NCI-H1930 (cell line): ENCODE data around the gene PRDM7.
"Not testable (repeated sequence)": the region's sequence is repeated elsewhere in the genome, so short reads cannot be mapped to it uniquely, and the experiment has no call there.

ENCODE experiments used
- DNase-seq, 2 experiments: peaks; one replicate each; lab custom pipeline; 2025; lab: John Stamatoyannopoulos, UW

The PRDM7 gene

DNA sequence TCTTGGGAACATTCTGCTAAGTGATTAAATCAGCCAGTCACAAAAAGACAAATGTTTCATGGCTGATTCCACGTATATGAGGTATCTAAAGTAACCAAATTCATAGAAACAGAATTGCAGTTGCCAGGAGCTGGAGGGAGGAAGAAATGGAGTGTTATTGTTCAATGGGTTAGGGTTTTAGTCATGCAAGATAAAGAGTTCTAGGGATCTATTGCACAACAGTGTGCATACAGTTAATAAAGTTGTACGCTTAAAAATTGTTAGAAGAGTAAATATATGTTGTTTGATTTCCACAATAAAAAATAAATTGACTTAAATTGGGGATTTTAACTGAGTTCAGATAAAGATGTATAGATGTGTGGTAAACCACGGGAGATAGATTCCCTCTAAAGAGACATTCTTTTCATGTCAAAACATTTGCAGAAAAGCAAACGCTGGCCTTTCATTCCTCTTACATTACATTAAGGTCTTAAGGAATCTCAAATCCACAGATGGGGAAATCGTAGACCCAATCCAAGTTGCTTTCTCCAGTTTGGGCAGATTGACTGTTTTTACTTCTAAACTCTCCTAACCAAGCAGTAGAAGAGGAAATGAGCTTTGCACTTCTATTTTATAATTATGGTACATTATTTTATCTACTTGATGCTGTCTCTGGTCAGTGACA, 4.6 kb downstream of the PRDM7 start:
- no peak for DNase-seq

DNA sequence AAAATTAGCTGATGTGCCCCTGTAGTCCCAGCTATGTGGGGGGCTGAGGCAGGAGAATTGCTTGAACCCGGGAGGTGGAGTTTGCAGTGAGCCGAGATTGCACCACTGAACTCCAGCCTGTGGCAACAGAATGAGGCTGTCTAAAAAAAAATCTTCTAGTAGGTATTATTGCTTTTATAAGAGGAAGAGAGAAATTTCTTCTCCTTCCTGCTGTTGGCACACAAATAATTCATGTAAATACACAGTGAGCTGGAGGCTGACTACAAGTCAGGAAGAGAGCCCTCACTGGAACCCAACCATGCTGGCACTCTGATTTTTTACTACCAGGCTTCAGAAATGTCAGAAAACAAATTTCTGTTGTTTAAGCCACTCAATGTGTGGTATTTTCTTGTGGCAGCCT, 6.7 kb downstream of the PRDM7 start:
- DNase-seq = no peak

- DNase-seq = no peak
Observed at GRCh38 chr16:90061437-90061836, 15.7 kb downstream of the PRDM7 start.

DNA sequence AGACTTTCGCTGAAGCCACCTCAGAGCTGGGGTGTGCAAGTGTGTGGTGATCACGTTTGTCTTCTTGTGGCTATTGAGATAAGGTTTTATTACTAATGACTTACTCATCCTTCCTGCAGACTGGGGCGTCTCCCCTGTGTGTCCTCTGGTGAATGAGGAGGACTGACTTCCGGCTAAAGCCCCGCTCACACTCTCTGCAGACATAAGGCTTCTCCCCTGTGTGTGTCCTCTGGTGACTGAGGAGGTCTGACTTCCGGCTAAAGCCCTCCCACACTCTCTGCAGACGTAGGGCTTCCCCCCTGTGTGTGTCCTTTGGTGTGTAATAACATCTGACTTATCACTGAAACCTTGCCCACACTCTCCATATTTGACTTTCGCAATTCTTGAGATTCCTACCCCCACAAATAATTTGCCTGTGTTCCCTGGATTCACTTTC, 19.4 kb downstream of the PRDM7 start:
- DNase-seq = no peak

DNA sequence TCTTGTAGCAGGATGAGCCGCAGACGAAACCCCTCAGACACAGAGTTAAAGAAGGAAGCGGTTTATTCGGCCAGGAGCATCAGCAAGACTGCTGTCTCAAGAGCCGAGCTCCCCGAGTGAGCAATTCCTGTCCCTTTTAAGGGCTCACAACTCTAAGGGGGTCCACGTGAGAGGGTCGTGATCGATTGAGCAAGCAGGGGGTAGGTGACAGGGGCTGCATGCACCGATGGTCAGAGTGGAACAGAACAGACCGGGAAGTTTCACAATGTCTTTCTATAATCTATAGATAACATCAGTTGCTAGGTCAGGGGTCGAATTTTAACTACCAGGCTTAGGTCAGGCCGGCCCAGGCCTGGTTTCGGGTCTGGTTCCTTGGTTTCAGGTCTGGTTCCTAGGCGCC, 20.6 kb downstream of the PRDM7 start:
- DNase-seq = not testable (repeated sequence)

GRCh38 chr16:90055371-90055770, 21.8 kb downstream of the PRDM7 start:
- DNase-seq = no peak

DNA sequence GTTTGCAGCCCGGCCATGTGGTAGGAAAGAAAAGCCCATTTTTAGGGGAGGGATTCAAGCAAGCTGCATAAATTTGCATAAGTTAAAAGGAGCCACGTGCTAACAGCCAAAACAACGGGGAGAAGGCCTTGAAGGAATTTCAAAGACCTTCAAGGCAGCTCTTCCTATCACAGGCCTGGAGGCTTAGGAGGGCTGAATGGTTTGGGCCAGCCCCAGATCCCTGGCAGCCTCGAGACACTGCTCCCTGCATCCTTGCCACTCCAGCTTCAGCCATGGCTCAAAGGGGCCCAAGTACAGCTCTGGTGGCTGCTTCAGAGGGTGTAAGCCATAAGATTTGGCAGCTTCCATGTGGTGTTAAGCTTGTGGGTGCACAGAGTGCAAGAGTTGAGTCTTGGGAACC, 22.6 kb downstream of the PRDM7 start:
- DNase-seq = no peak

- no peak for DNase-seq
Observed at GRCh38 chr16:90053902-90054500, 23.1 kb downstream of the PRDM7 start.

DNA sequence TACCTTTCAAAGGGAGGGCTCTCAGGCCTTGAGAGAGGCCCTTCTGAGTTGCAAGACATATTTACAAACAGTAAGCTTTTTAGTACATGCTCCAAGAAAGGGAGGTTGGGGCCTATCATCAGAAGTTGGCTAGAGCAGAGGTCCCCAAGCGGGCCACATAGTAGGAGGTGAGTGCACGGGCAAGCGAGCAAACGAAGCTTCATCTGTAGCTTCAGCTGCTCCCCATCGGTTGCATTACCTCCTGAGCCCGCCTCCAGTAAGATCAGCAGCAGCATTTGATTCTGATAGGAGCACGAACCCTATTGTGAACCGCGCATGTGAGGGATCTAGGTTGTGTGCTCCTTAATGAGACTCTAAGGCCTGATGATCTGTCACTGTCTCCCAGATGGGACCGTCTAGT, 26.2 kb downstream of the PRDM7 start:
- DNase-seq = no peak

GRCh38 chr16:90048737-90049330, 28.3 kb downstream of the PRDM7 start:
- no peak for DNase-seq

DNA sequence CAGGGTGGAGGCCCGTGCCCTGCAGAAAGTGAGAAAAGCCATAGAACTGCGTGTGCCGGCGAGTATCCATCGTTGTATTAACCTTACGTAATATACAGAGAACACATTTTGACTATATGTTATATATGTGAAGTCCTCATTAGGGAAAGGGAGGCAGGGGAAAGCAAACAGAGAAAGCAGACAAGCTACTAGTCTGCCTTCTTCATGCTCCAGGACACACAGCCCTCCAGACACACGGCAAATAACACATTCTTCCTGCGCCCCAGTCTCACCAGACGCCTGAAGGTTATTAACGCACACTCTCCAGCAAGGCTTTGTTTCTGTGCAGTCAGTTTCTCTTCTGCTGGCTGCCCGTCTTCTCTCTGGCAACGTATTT, 28.8 kb downstream of the PRDM7 start:
- no peak for DNase-seq

- no peak for DNase-seq
Observed at GRCh38 chr16:90047714-90048346, 29.3 kb downstream of the PRDM7 start.

DNA sequence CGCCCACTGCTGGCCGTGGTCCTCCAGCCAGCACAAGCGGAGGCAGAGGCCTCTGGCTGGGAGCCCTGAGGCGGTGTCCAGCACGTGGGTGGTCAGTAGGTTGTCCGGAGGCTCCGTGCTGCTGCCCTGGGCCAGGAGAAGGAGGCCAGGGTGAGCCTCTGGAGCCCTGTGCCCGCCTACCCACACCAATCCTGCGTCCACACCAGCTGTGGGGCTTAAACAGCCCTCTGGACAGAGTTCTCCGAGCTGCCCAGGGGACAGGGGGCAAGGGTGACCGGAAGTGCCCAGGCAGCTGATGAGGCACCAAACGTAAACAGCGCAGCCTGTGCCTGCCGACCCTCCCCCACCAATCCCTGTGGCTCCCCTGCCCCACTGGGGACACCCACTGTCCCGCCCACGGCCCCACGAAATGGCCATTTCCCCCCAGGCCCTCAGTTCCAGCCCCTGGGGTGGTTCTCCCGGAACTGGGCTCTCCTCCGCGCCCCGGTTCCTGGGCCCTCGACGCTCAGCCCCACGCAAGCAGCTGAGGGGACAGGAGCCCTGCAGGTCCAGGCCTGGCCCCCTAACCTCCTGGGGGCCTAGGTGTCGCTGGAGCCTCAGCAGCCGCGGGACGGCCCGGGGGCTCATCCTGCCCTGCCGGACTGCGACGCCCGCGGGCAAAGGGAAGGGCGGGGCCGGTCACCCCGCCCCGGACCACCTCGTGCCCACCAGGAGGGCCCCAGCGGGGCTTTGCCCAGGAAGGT, 30.0 kb downstream of the PRDM7 start:
- no peak for DNase-seq

- DNase-seq = no peak
Observed at GRCh38 chr16:90046122-90046970, 30.8 kb downstream of the PRDM7 start.

- no peak for DNase-seq
Observed at GRCh38 chr16:90044111-90044551, 33.0 kb downstream of the PRDM7 start.

DNA sequence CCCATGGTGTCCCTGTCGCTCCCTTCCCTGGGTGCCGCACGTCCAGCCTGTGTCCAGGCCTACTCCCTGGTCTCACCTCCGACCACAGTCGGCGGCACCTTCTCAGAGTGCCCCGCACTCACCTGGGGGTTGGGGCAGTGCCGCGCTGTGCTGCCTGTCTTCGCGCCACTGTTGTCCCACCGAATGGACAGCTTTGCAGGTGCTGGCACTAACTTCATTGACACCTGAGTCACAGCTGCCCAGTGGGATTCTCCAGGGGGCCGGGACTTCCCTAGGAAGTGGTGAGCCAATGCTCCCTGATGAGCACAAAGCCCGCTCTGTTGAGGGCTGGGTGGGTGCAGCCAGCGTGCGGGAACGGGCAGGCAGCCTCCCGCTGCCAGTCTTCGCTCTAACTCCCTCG, 33.6 kb downstream of the PRDM7 start:
- DNase-seq = no peak

DNA sequence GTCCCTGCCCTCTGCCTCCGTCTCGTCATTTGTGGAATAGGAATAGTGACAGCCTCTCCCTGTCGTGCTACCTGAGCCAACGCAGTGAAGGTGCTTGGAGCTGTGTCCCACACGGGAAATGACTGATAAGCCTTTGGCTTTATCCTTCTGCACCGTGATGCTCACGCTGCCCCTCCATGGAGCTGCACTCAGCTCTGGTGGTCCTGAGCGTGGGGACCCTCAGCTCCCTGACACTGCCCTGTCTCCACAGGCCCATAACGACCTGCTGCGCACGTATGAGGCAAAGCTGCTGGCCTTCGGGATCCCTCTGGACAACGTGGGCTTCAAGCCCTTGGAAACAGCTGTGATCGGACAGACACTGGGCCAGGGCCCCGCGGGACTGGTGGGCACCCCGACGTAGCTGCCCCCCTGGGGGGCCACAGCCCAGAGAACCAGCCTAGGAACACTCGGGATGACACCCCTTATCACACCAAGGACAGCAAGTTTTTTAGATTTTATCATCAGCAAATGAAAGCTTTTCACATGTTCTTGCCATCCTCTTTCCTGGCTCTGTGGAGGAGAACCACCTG, 34.1 kb downstream of the PRDM7 start:
- no peak for DNase-seq

GRCh38 chr16:90041896-90042473, 35.1 kb downstream of the PRDM7 start:
- no peak for DNase-seq

DNA sequence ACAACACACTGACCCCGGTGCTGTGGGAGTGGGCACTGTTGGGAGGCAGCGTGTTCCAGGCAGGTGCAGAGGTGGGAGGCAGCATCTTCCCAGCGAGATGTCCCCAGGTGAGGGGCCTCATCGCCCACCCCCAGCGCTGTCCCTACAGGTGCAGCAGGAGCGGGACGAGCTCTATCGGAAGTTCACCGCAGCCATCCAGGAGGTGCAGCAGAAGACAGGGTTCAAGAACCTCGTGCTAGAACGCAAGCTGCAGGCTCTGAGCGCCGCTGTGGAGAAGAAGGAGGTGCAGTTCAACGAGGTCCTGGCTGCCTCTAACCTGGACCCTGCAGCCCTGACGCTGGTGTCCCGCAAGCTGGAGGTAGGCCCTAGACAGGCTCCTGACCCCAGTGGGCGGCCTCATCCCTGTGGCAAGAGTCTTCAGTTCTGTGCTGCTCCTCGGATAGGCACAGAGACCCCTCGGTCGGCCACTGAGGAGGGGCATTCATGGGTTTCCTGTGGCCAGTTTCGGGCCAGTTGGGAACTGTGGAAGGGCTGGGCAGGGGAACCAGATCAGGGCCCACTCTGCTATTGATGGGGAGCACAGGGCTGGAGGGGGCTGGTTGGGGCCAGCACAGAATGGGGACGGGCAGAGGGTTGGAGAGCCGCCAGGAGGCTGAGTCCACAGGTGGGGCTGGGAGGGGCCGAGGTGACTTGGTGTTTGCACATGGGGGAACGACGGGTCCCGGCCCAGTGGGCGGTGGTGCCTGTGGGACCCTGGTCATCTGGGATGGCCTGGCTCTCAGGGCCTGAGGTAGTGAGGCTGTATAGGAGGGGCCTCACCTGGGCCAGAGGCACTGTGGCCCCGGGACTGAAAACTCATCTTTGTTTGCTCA, 36.7 kb downstream of the PRDM7 start:
- no peak for DNase-seq

GRCh38 chr16:90037276-90037675, 39.9 kb downstream of the PRDM7 start:
- no peak for DNase-seq
